A673 (cell line): ENCODE results near the gene TMEM165. TPM values are rescaled to one million over a fixed set of nuclear protein-coding genes. Genes with fewer than 3 reads are reported as not detected.

Source experiments
- BruUV-seq: library from RNA; stranded (reverse); fragments of 400-500 nt; replicated peaks from 2 replicates; lab custom pipeline; 2021; lab: Mats Ljungman, UMichigan
- CTCF ChIA-PET: fragments of 300-600 bp; sonication (Branson Sonifier 250); formaldehyde crosslinking; loops from one replicate; lab custom pipeline; 2022; ENCODE audit warnings: antibody characterized with exemption; lab: Charles Lee
- POLR2A ChIA-PET: fragments of 300-600 bp; sonication (Branson Sonifier 250); formaldehyde crosslinking; loops from one replicate; lab custom pipeline; 2022; ENCODE audit warnings: antibody characterized with exemption; ENCODE audit not compliant: low non-redundant PET; lab: Charles Lee
- DNase-seq: peaks from one replicate; pipeline ENCODE4 v3.0.0-alpha.2; 2015; ENCODE audit warnings: low spot score
- H3K27ac ChIP-seq: fragments of 200-600 bp; sonication (generic); 2 replicates; pipeline ENCODE4 v1.5.1; 2016; ENCODE audit warnings: mixed run types, low read depth, mild to moderate bottlenecking, mixed read lengths, antibody characterized with exemption, low read length; ENCODE audit not compliant: poor library complexity, severe bottlenecking
- H3K27me3 ChIP-seq: fragments of 200-600 bp; sonication (generic); replicated peaks from 2 replicates; pipeline ENCODE4 v1.6.1; 2017; ENCODE audit warnings: mixed run types, low read depth, mild to moderate bottlenecking, mixed read lengths, antibody characterized with exemption, low read length; ENCODE audit not compliant: insufficient read depth, poor library complexity
- H3K36me3 ChIP-seq: fragments of 200-600 bp; sonication (generic); 2 replicates; pipeline ENCODE4 v1.6.1; 2016; ENCODE audit warnings: mixed run types, mild to moderate bottlenecking, mixed read lengths, antibody characterized with exemption, low read length; ENCODE audit not compliant: insufficient read depth, poor library complexity, severe bottlenecking
- H3K4me1 ChIP-seq: fragments of 200-600 bp; sonication (generic); 2 replicates; pipeline ENCODE4 v1.6.1; 2017; ENCODE audit warnings: mixed run types, mild to moderate bottlenecking, mixed read lengths, antibody characterized with exemption, low read length; ENCODE audit not compliant: insufficient read depth, poor library complexity, severe bottlenecking
- H3K4me3 ChIP-seq: fragments of 200-600 bp; sonication (generic); 2 replicates; pipeline ENCODE4 v1.5.1; 2016; ENCODE audit warnings: low read depth, mixed run types, mild to moderate bottlenecking, mixed read lengths, low read length; ENCODE audit not compliant: poor library complexity, severe bottlenecking
- H3K9me3 ChIP-seq: fragments of 200-600 bp; sonication (generic); 2 replicates; pipeline ENCODE4 v1.6.1; 2016; ENCODE audit warnings: mixed run types, low read depth, mild to moderate bottlenecking, mixed read lengths, antibody characterized with exemption, low read length; ENCODE audit not compliant: poor library complexity, severe bottlenecking
- CTCF ChIP-seq: fragments of 300-800, 200-600 bp; sonication (generic); conservative IDR thresholded peaks from 2 replicates; pipeline ENCODE4 v1.5.1; 2017; ENCODE audit warnings: low read depth, mild to moderate bottlenecking, antibody characterized with exemption, low read length, moderate library complexity, mixed read lengths
- EZH2 ChIP-seq: fragments of 200-600 bp; sonication (generic); IDR thresholded peaks from 2 replicates; pipeline ENCODE4 v1.6.1; 2017; ENCODE audit warnings: borderline replicate concordance, low read depth, mild to moderate bottlenecking, mixed read lengths, antibody characterized with exemption, low read length; ENCODE audit not compliant: poor library complexity, severe bottlenecking
- intact Hi-C: fragments of 100-400 bp; cut with micrococcal nuclease; formaldehyde crosslinking; loops from one replicate; pipeline ENCODE4 v1.10.0; 2022; ENCODE audit not compliant: unreplicated experiment
- total RNA-seq: library from RNA; stranded (reverse); gene quantifications from 2 replicates; pipeline ENCODE4 v1.2.3, GENCODE V29; 2021

TMEM165 gene
- total RNA-seq, 1 experiment from 2014 or later = 34.7 TPM

- POLR2A ChIA-PET = no interaction called here
Measured at GRCh38 chr4:55409468-55410171, 13.9 kb downstream of the TMEM165 start.

GRCh38 chr4:55410431-55410830, 14.7 kb downstream of the TMEM165 start:
- ChIA-PET CTCF (interaction anchor here (0.7 kb wide), 1 partner anchor 11 kb away, joined by 3 read pairs; no protein-coding TSS in a partner anchor), POLR2A (no interaction called here)
- H3K4me3 ChIP-seq = no peak overlapping the region
- H3K9me3 ChIP-seq = no peaks in the 10 kb centered on the region
- TF ChIP-seq EZH2 = no peak
- TF ChIP-seq CTCF = no peak
- no peak for DNase-seq
- H3K27me3 ChIP-seq = no peaks in the 10 kb centered on the region
- no TSS peak for BruUV-seq
- H3K36me3 ChIP-seq = no peaks in the 10 kb centered on the region
- H3K27ac ChIP-seq = no peak overlapping the region
- intact Hi-C loops = no loop called here
- H3K4me1 ChIP-seq = peaks cover 7% of the 10 kb centered on the region

More at GRCh38 chr4:55409468-55410171, 13.9 kb downstream of the TMEM165 start:
- no peaks in the 10 kb centered on the region for H3K27me3 ChIP-seq
- peaks cover 3% of the 10 kb centered on the region for H3K36me3 ChIP-seq
- TF ChIP-seq CTCF = peak; percentile 58
- no peak for TF ChIP-seq EZH2
- BruUV-seq = no TSS peak
- intact Hi-C loops = loop anchor here (10.0 kb wide), 1 partner anchor 455 kb away; no protein-coding TSS in a partner anchor
- H3K4me1 ChIP-seq = peaks cover 7% of the 10 kb centered on the region
- H3K27ac ChIP-seq = peak overlapping the region; percentile 30
- CTCF ChIA-PET = no interaction called here
- H3K4me3 ChIP-seq = peak overlapping the region; percentile 33
- no peaks in the 10 kb centered on the region for H3K9me3 ChIP-seq
- DNase-seq = peak; percentile 85

GRCh38 chr4:55411621-55412020, 15.9 kb downstream of the TMEM165 start:
- Histone ChIP-seq H3K27ac (no peak overlapping the region), H3K9me3 (no peaks in the 10 kb centered on the region), H3K36me3 (no peaks in the 10 kb centered on the region), H3K27me3 (no peaks in the 10 kb centered on the region), H3K4me3 (no peak overlapping the region), H3K4me1 (peaks cover 7% of the 10 kb centered on the region)
- DNase-seq = no peak
- ChIA-PET CTCF (no interaction called here), POLR2A (no interaction called here)
- intact Hi-C loops = no loop called here
- TF ChIP-seq CTCF = no peak
- TF ChIP-seq EZH2 = no peak
- BruUV-seq = no TSS peak
